Measurements from ENCODE around the gene COL23A1.

GRCh38 chr5:178419651-178420050, 170.5 kb downstream of the COL23A1 start:
- TF ChIP-seq POLR2A (IDR thresholded peaks at IDR 0.05; ENCODE audit: low read length) (no peak), GATA1 (IDR thresholded peaks at IDR 0.05; ENCODE audit: low read depth, low read length) (no peak)
